CD4-positive, alpha-beta T cell treated with Interleukin-1 beta for 1 hour (primary cell): Measurements from ENCODE around the gene PBX1.

Source experiments
- DNase-seq, 2 donors: peaks; one replicate each; pipeline ENCODE4 v3.0.0-alpha.2; 2020 to 2022

The PBX1 gene

DNA sequence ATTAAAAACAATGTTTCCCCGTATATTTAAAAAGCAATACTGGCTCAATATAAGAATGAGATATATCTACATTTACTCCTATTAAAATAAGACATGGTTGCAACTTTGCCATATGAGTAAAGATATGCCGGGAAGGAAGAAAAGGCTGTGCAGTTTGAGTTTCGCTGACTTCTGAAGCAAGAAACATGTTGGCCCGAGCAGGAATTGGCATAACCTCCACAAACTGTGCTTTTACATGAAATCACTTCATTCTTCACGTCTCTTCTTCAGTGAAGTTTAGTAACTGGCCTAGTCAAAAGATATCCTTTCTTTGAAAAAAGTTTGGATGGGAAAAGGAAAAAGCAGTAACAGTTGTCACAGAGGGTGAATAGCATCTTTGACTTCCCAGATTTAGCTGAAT, 342.0 kb downstream of the PBX1 start:
- no peak for DNase-seq
